Fibroblast of lung (primary cell): ENCODE data around the gene STIM1. TPM values are rescaled to one million over a fixed set of nuclear protein-coding genes. Genes with fewer than 3 reads are reported as not detected.

Experiments used
- DNase-seq, 2 donors: peaks; one replicate each; pipeline versions ENCODE4 v3.0.0 to v3.0.0-alpha.2; 2010; ENCODE audit warnings: low read depth in 2 of 2
- H2AFZ ChIP-seq: 2 replicates; pipeline ENCODE4 v1.5.1; 2012; ENCODE audit warnings: low read length, control low read depth, inconsistent platforms
- H3K27ac ChIP-seq: 2 replicates; pipeline ENCODE4 v1.5.1; 2011; ENCODE audit warnings: low read length, control low read depth; ENCODE audit not compliant: insufficient read depth
- H3K27me3 ChIP-seq: 2 replicates; pipeline ENCODE4 v1.5.1; 2011; ENCODE audit warnings: mild to moderate bottlenecking, low read length; ENCODE audit not compliant: control insufficient read depth, insufficient read depth
- H3K36me3 ChIP-seq: 2 replicates; pipeline ENCODE4 v1.5.1; 2011; ENCODE audit warnings: low read length; ENCODE audit not compliant: control insufficient read depth, insufficient read depth
- H3K4me1 ChIP-seq: 2 replicates; pipeline ENCODE4 v1.5.1; 2011; ENCODE audit warnings: low read length; ENCODE audit not compliant: control insufficient read depth, insufficient read depth; ENCODE audit errors: extremely low read depth
- H3K4me2 ChIP-seq: 2 replicates; pipeline ENCODE4 v1.5.1; 2011; ENCODE audit warnings: low read length, control low read depth; ENCODE audit not compliant: insufficient read depth; ENCODE audit errors: extremely low read depth
- H3K4me3 ChIP-seq, 4 experiments: fragments of 200-600 bp in 1 of 4; sonication (generic) in 1 of 4; replicated peaks in 1 of 4; 2 replicates each; pipeline ENCODE4 v1.5.1; 2011 to 2016; ENCODE audit warnings: low read length in 4 of 4, low read depth in 3 of 4, mild to moderate bottlenecking in 3 of 4, control low read depth in 2 of 4, inconsistent platforms in 1 of 4, mixed read lengths in 1 of 4; ENCODE audit not compliant: insufficient read depth in 1 of 4; ENCODE audit errors: control extremely low read depth in 1 of 4
- H3K79me2 ChIP-seq: 2 replicates; pipeline ENCODE4 v1.5.1; 2012; ENCODE audit warnings: mild to moderate bottlenecking, low read length, inconsistent platforms; ENCODE audit not compliant: control insufficient read depth, insufficient read depth
- H3K9ac ChIP-seq: 2 replicates; pipeline ENCODE4 v1.5.1; 2011; ENCODE audit warnings: mild to moderate bottlenecking, low read length, control low read depth; ENCODE audit not compliant: insufficient read depth
- H3K9me3 ChIP-seq: 2 replicates; pipeline ENCODE4 v1.5.1; 2012; ENCODE audit warnings: low read depth, low read length; ENCODE audit not compliant: control insufficient read depth, insufficient read depth
- H4K20me1 ChIP-seq: 2 replicates; pipeline ENCODE4 v1.5.1; 2011; ENCODE audit warnings: low read length; ENCODE audit not compliant: control insufficient read depth, insufficient read depth; ENCODE audit errors: extremely low read depth
- EZH2 ChIP-seq: IDR thresholded peaks from 2 replicates; pipeline ENCODE4 v1.5.1; 2012; ENCODE audit warnings: low read length, control low read depth, mild to moderate bottlenecking; ENCODE audit errors: missing control alignments
- polyA plus RNA-seq, 2 donors: library from polyadenylated mRNA; depleted of rRNA in 1 of 2; stranded (reverse) in 1 of 2; unstranded in 1 of 2; fragments of >200 nt; gene quantifications; 2 replicates each; pipeline ENCODE4 v1.2.1, GENCODE V29; 2011 to 2012; ENCODE audit warnings: missing spikeins in 1 of 2
- total RNA-seq: library from RNA; depleted of rRNA; stranded (reverse); fragments of >200 nt; gene quantifications from 2 replicates; pipeline ENCODE4 v1.2.1, GENCODE V29; 2014
- TF ChIP-seq, protein P1 (sequence below), 2 donors: IDR thresholded peaks in 1 of 2; conservative IDR thresholded peaks in 1 of 2; 1 replicate in 1 of 2; 2 replicates in 1 of 2; pipeline ENCODE4 v1.5.1; 2011 to 2012; ENCODE audit warnings: low read length in 2 of 2, control low read depth in 1 of 2, inconsistent platforms in 1 of 2, low read depth in 1 of 2, mild to moderate bottlenecking in 1 of 2

The STIM1 gene
- total and polyA plus RNA-seq, 2 donors (not counting 1 experiment from before 2014, with no cell fraction given) = 38.1 to 44.6 TPM

GRCh38 chr11:3909901-3910300, 54.4 kb downstream of the STIM1 start:
- Histone ChIP-seq H4K20me1 (no peaks in the 10 kb centered on the region), H3K4me1 (peaks cover 5% of the 10 kb centered on the region), H3K36me3 (no peaks in the 10 kb centered on the region), H3K9me3 (no peaks in the 10 kb centered on the region), H3K79me2 (no peaks in the 10 kb centered on the region), H3K4me3 (no peak overlapping the region), H3K9ac (no peak overlapping the region), H3K27me3 (no peaks in the 10 kb centered on the region), H3K27ac (no peak overlapping the region), H2AFZ (no peak overlapping the region), H3K4me2 (no peak overlapping the region)
- DNase-seq = no peak
- TF ChIP-seq EZH2 = no peak
- TF ChIP-seq, protein P1, sequence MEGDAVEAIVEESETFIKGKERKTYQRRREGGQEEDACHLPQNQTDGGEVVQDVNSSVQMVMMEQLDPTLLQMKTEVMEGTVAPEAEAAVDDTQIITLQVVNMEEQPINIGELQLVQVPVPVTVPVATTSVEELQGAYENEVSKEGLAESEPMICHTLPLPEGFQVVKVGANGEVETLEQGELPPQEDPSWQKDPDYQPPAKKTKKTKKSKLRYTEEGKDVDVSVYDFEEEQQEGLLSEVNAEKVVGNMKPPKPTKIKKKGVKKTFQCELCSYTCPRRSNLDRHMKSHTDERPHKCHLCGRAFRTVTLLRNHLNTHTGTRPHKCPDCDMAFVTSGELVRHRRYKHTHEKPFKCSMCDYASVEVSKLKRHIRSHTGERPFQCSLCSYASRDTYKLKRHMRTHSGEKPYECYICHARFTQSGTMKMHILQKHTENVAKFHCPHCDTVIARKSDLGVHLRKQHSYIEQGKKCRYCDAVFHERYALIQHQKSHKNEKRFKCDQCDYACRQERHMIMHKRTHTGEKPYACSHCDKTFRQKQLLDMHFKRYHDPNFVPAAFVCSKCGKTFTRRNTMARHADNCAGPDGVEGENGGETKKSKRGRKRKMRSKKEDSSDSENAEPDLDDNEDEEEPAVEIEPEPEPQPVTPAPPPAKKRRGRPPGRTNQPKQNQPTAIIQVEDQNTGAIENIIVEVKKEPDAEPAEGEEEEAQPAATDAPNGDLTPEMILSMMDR (conservative IDR thresholded peaks at IDR 0.05 in 1 of 2, IDR thresholded peaks at IDR 0.05 in 1 of 2; ENCODE audit: low read depth in 1 of 2, low read length in 2 of 2) = no peak

- H3K4me1 ChIP-seq = no peaks in the 10 kb centered on the region
- no peak for DNase-seq
- no peaks in the 10 kb centered on the region for H4K20me1 ChIP-seq
- no peaks in the 10 kb centered on the region for H3K79me2 ChIP-seq
- H2AFZ ChIP-seq = no peak overlapping the region
- no peak overlapping the region for H3K4me3 ChIP-seq
- H3K36me3 ChIP-seq = no peaks in the 10 kb centered on the region
- no peak overlapping the region for H3K9ac ChIP-seq
- no peaks in the 10 kb centered on the region for H3K9me3 ChIP-seq
- no peaks in the 10 kb centered on the region for H3K27me3 ChIP-seq
- H3K4me2 ChIP-seq = no peak overlapping the region
- no peak overlapping the region for H3K27ac ChIP-seq
- TF ChIP-seq, protein P1 (conservative IDR thresholded peaks at IDR 0.05 in 1 of 2, IDR thresholded peaks at IDR 0.05 in 1 of 2; ENCODE audit: low read depth in 1 of 2, low read length in 2 of 2) = no peak
- TF ChIP-seq EZH2 = no peak
Observed at GRCh38 chr11:3911908-3912505, 56.5 kb downstream of the STIM1 start.

GRCh38 chr11:3913921-3914320, 58.5 kb downstream of the STIM1 start:
- Histone ChIP-seq H3K79me2 (no peaks in the 10 kb centered on the region), H3K4me3 (no peak overlapping the region), H3K9ac (no peak overlapping the region), H2AFZ (no peak overlapping the region), H3K27me3 (no peaks in the 10 kb centered on the region), H3K4me1 (no peaks in the 10 kb centered on the region), H3K36me3 (no peaks in the 10 kb centered on the region), H3K4me2 (no peak overlapping the region), H3K9me3 (no peaks in the 10 kb centered on the region), H3K27ac (no peak overlapping the region), H4K20me1 (no peaks in the 10 kb centered on the region)
- TF ChIP-seq, protein P1 (conservative IDR thresholded peaks at IDR 0.05 in 1 of 2, IDR thresholded peaks at IDR 0.05 in 1 of 2; ENCODE audit: low read depth in 1 of 2, low read length in 2 of 2) = no peak
- no peak for TF ChIP-seq EZH2
- peak in 1 of 2 donors; percentile 24 for DNase-seq
